ENCODE measurements around the gene HAUS3. TPM values are rescaled to one million over a fixed set of nuclear protein-coding genes. Genes with fewer than 3 reads are reported as not detected.

The HAUS3 gene
- total RNA-seq, 1 donor from 2014 or later = 24.4 TPM

DNA sequence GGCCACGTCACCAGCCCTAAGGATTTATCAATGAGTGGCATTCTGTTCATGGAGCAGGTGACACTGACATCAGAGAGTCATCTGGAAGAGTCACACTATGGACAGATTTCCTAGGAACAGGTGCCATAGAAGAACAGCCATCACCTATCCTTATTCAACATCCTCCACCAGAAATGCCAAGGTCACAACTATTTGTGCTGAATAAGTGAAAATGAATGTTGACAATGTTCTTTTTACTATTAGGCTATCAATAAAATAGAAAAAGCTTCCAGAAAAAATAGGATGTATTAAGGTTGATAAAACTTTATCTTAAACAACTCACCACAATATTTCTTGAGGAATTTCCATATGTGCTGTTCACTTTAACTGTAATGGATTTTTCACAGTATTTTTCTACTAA is 62.9 kb downstream of the HAUS3 start:
- H3K4me3 ChIP-seq = no peak overlapping the region
- Mint-ChIP-seq H3K4me3 (no peak overlapping the region), H3K27ac (no peak overlapping the region), H3K36me3 (peaks cover 3% of the 10 kb centered on the region), H3K9me3 (peaks cover 10% of the 10 kb centered on the region), H3K4me1 (no peaks in the 10 kb centered on the region), H3K27me3 (ENCODE audit: insufficient read depth, low read depth) (peaks cover 10% of the 10 kb centered on the region)
- no peak overlapping the region for H3K27ac ChIP-seq
- TF ChIP-seq EZH2 (IDR thresholded peaks at IDR 0.05) (no peak), EZH2phosphoT487 (IDR thresholded peaks at IDR 0.05) (no peak)
- TF ChIP-seq, protein P1, sequence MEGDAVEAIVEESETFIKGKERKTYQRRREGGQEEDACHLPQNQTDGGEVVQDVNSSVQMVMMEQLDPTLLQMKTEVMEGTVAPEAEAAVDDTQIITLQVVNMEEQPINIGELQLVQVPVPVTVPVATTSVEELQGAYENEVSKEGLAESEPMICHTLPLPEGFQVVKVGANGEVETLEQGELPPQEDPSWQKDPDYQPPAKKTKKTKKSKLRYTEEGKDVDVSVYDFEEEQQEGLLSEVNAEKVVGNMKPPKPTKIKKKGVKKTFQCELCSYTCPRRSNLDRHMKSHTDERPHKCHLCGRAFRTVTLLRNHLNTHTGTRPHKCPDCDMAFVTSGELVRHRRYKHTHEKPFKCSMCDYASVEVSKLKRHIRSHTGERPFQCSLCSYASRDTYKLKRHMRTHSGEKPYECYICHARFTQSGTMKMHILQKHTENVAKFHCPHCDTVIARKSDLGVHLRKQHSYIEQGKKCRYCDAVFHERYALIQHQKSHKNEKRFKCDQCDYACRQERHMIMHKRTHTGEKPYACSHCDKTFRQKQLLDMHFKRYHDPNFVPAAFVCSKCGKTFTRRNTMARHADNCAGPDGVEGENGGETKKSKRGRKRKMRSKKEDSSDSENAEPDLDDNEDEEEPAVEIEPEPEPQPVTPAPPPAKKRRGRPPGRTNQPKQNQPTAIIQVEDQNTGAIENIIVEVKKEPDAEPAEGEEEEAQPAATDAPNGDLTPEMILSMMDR (IDR thresholded peaks at IDR 0.05) = no peak
- peaks cover 6% of the 10 kb centered on the region for H3K9me3 ChIP-seq (ENCODE audit: low read depth)
- H3K79me2 ChIP-seq (ENCODE audit: low read depth) = no peaks in the 10 kb centered on the region
- H3K9ac ChIP-seq = no peak overlapping the region
- H3K27me3 ChIP-seq = no peaks in the 10 kb centered on the region
- no peaks in the 10 kb centered on the region for H3K4me1 ChIP-seq
- H3K4me2 ChIP-seq = no peak overlapping the region
- no peak overlapping the region for H2AFZ ChIP-seq (replicated peaks)
- no peaks in the 10 kb centered on the region for H4K20me1 ChIP-seq (ENCODE audit: low read depth)
- no peak for DNase-seq (ENCODE audit: low spot score)
- no peaks in the 10 kb centered on the region for H3F3A ChIP-seq (ENCODE audit: low read depth)
- no peaks in the 10 kb centered on the region for H3K36me3 ChIP-seq

Small RNAs within 50 kb of the gene (small RNA-seq; reads per million reads assigned to genes)
- not detected for gene COX6B1P5

Other genes with a start within 250 kb of the HAUS3 start
- gene NELFA, start 233.1 kb downstream of the HAUS3 start, total RNA-seq (ENCODE audit: low replicate concordance) = 18.0 and 50.3 TPM in 2 replicates
- 0.62 and 3.4 TPM in 2 replicates for gene NAT8L, start 182.8 kb downstream of the HAUS3 start, total RNA-seq (ENCODE audit: low replicate concordance)
- gene POLN, start within 50 bp of the HAUS3 start, total RNA-seq (ENCODE audit: low replicate concordance) = 1.5 and 1.7 TPM in 2 replicates
- 22.7 and 58.8 TPM in 2 replicates for gene MXD4, start 20.0 kb upstream of the HAUS3 start, total RNA-seq (ENCODE audit: low replicate concordance)
- 0.39 and 0.93 TPM in 2 replicates for gene ZFYVE28, start 176.5 kb upstream of the HAUS3 start, total RNA-seq (ENCODE audit: low replicate concordance)
- gene CFAP99, start 176.8 kb upstream of the HAUS3 start, total RNA-seq (ENCODE audit: low replicate concordance) = not detected in 2 replicates
- gene RNF4, start 227.0 kb upstream of the HAUS3 start, total RNA-seq (ENCODE audit: low replicate concordance) = 73.8 and 96.4 TPM in 2 replicates

Measured in neural progenitor cell (in vitro differentiated cells).